Glutamatergic neuron (in vitro differentiated cells): ENCODE measurements around the gene CABCOCO1. TPM values are rescaled to one million over a fixed set of nuclear protein-coding genes. Genes with fewer than 3 reads are reported as not detected.

Experiments used
- DNase-seq: peaks from one replicate; pipeline ENCODE4 v3.0.0; 2022
- H3K27ac Mint-ChIP-seq: one replicate; pipeline ENCODE4 v1.8.0; 2020; ENCODE audit warnings: mild to moderate bottlenecking, mixed read lengths, inconsistent platforms; ENCODE audit not compliant: unreplicated experiment
- H3K27me3 Mint-ChIP-seq: one replicate; pipeline ENCODE4 v1.8.0; 2020; ENCODE audit warnings: mild to moderate bottlenecking, moderate library complexity, mixed read lengths, inconsistent platforms; ENCODE audit not compliant: unreplicated experiment
- H3K36me3 Mint-ChIP-seq: one replicate; pipeline ENCODE4 v1.8.0; 2020; ENCODE audit warnings: mild to moderate bottlenecking, mixed read lengths, inconsistent platforms; ENCODE audit not compliant: unreplicated experiment
- H3K4me1 Mint-ChIP-seq: one replicate; pipeline ENCODE4 v1.8.0; 2020; ENCODE audit warnings: mild to moderate bottlenecking, low read depth, mixed read lengths, inconsistent platforms; ENCODE audit not compliant: unreplicated experiment
- H3K4me3 Mint-ChIP-seq: one replicate; pipeline ENCODE4 v1.8.0; 2020; ENCODE audit warnings: mild to moderate bottlenecking, mixed read lengths, inconsistent platforms; ENCODE audit not compliant: unreplicated experiment
- H3K9me3 Mint-ChIP-seq: one replicate; pipeline ENCODE4 v1.8.0; 2020; ENCODE audit warnings: mild to moderate bottlenecking, moderate library complexity, mixed read lengths, inconsistent platforms; ENCODE audit not compliant: unreplicated experiment
- total RNA-seq: library from RNA; stranded (reverse); fragmentation: NEBNext Ultra II Directional; extraction: Animal tissue kit (Norgen Biotek cat#: 25700); gene quantifications from one replicate; pipeline ENCODE4 v1.2.1, GENCODE V29; 2021; ENCODE audit not compliant: unreplicated experiment
- TF ChIP-seq, protein P1 (sequence below): fragments of 200-600 bp; sonication (generic); IDR thresholded peaks from one replicate; pipeline ENCODE4 v1.5.0; 2021; ENCODE audit not compliant: partially characterized antibody, unreplicated experiment

The CABCOCO1 gene
- total RNA-seq, 1 donor from 2014 or later: not detected

DNA sequence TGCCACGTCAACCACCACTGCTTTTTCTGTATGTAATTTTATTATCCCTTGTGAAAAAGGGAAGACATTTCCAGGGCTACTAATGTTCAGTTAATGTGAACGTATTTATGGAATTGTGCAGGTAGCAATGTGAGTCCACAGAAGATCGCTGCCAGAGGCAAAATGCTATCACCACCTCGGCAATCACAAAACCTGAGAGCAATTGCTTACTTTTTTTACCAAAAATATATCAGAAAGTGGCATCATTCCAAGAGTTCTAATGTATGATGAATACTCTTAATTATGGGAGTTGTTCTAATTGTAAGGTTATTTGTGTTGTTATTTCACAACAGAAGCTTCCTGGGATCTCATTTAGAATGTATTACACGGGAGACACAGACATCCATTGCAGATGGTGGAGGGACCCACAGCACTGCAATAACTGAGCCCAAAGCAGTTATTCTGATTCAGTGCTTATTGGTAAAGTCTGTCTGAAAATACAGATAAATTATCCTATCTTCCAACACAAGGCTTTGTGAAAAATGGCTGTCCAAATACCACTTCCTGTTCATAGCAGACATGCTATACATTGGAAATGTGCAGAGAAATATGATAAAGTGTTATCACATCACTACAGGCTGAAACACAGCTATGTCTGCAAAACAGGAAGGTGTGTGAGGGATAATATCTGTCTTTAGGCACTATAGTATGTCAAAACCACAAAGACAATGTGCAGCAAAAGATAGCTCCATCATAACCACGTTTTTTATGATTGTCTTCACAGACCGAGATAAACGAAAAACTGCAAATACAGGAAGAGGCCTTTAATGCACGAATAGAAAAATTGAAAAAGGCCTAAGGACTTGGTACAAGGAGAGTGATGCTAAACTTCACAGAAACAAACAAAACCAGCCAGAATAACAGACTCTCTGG lies 102.7 kb downstream of the CABCOCO1 start:
- H3K9me3 Mint-ChIP-seq: no peaks in the 10 kb centered on the region
- no peaks in the 10 kb centered on the region for H3K27me3 Mint-ChIP-seq
- H3K36me3 Mint-ChIP-seq: no peaks in the 10 kb centered on the region
- H3K4me1 Mint-ChIP-seq: no peaks in the 10 kb centered on the region
- H3K27ac Mint-ChIP-seq: no peak overlapping the region
- TF ChIP-seq, protein P1, sequence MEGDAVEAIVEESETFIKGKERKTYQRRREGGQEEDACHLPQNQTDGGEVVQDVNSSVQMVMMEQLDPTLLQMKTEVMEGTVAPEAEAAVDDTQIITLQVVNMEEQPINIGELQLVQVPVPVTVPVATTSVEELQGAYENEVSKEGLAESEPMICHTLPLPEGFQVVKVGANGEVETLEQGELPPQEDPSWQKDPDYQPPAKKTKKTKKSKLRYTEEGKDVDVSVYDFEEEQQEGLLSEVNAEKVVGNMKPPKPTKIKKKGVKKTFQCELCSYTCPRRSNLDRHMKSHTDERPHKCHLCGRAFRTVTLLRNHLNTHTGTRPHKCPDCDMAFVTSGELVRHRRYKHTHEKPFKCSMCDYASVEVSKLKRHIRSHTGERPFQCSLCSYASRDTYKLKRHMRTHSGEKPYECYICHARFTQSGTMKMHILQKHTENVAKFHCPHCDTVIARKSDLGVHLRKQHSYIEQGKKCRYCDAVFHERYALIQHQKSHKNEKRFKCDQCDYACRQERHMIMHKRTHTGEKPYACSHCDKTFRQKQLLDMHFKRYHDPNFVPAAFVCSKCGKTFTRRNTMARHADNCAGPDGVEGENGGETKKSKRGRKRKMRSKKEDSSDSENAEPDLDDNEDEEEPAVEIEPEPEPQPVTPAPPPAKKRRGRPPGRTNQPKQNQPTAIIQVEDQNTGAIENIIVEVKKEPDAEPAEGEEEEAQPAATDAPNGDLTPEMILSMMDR: no peak
- no peak for DNase-seq
- no peak overlapping the region for H3K4me3 Mint-ChIP-seq

DNA sequence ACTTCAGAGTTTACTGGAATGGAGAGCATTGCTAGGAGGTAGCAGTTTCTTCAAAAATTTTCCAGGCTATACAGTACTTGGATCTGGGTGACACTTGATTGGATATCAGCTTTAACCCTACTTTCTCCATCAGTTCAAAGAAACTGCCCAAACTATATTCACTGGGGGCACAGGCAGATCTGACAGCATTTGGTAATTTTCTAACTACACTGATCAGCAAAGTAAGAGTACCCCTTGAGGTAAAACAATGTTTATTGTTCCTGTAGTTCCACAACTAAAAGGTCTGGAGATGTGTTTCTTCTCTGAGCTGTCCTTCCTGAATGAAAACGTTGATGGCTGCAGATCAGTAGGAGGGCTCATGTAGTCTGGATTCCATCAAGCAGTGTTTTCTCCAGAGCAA lies 104.2 kb downstream of the CABCOCO1 start:
- no peaks in the 10 kb centered on the region for H3K36me3 Mint-ChIP-seq
- no peak overlapping the region for H3K27ac Mint-ChIP-seq
- H3K9me3 Mint-ChIP-seq: no peaks in the 10 kb centered on the region
- no peak for DNase-seq
- no peak overlapping the region for H3K4me3 Mint-ChIP-seq
- H3K27me3 Mint-ChIP-seq: no peaks in the 10 kb centered on the region
- no peaks in the 10 kb centered on the region for H3K4me1 Mint-ChIP-seq
- TF ChIP-seq, protein P1: no peak

DNA sequence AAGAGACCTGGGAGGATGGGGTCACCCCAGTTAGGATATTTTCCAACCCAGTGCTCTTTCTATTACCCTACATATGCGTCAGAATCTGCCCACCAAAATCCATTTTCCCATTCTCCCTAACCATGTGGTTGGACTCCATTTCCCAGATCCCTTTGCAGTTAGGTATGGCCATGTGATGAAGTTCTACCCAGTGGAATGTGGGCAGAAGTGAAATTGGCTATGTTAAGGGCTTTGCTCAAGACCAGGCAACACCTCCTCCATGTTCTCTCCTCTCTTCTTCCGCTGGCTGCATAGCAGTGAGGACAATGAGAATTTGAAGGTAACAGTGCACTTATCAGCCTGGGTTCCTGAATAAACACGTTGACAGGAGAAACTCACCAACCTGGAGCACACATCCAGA lies 111.3 kb downstream of the CABCOCO1 start:
- TF ChIP-seq, protein P1: no peak
- no peak overlapping the region for H3K4me3 Mint-ChIP-seq
- no peaks in the 10 kb centered on the region for H3K9me3 Mint-ChIP-seq

DNA sequence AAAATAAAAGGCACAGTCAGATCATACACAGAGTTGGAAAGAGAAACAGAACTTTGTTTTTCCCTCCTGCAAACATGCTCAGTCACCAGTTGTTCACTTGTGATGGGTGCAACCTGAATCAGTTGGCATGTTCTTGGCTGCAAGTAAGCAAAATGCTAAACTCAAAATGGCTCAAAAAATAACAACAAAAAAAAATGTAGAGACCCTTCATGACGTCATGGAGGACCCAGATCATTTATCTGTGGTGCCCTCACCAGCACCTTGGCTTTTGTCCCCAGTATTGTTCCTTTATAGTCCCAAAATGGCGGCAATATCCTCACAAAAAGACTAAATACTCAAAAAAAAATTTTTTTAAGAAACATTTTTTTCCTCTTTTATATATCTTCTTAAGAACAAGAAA lies 112.4 kb downstream of the CABCOCO1 start:
- DNase-seq: no peak
- H3K4me1 Mint-ChIP-seq: no peaks in the 10 kb centered on the region
- TF ChIP-seq, protein P1: no peak
- no peaks in the 10 kb centered on the region for H3K27me3 Mint-ChIP-seq
- H3K9me3 Mint-ChIP-seq: no peaks in the 10 kb centered on the region
- H3K4me3 Mint-ChIP-seq: no peak overlapping the region
- H3K36me3 Mint-ChIP-seq: no peaks in the 10 kb centered on the region
- no peak overlapping the region for H3K27ac Mint-ChIP-seq

More for the DNA sequence above, 111.3 kb downstream of the CABCOCO1 start:
- Mint-ChIP-seq H3K27ac (no peak overlapping the region), H3K36me3 (no peaks in the 10 kb centered on the region), H3K4me1 (no peaks in the 10 kb centered on the region), H3K27me3 (no peaks in the 10 kb centered on the region)
- no peak for DNase-seq

DNA sequence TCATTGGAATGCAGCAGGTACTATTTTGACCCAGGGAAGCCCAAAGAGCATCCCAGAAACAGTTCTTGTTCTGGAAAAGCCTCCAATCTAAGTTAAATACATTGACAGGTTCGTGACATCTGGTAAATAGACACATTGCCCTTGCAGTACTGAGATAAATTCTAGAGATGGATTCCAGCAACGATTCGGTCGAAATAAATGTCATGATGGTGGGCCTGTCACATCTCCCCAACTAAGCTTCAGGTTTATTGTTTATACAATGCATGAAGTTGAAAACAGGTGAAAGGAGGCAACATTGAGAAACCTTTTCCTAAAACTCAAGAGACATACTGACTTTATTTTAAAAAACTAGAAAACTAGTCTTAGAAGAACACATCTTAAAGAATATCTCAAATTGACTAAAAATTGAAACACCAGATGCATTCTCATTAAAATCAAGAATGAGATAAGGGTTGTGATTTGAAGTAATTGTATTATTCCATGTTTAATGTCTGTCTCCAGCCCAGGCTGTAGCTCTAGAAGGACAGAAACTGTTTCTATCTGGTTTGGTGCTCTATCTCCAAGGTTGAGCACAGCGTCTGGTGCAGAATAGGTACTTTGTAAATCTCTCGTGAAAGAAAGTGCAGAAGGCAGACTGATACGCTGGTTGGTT lies 114.0 kb downstream of the CABCOCO1 start:
- Mint-ChIP-seq H3K27ac (no peak overlapping the region), H3K36me3 (no peaks in the 10 kb centered on the region), H3K4me1 (no peaks in the 10 kb centered on the region), H3K9me3 (no peaks in the 10 kb centered on the region), H3K27me3 (no peaks in the 10 kb centered on the region), H3K4me3 (no peak overlapping the region)
- no peak for DNase-seq
- TF ChIP-seq, protein P1: no peak
